KMS-11 (cell line): ENCODE measurements around the gene FEM1C.

Experiments
- H2AFZ ChIP-seq: fragments of 200-600 bp; sonication (generic); 2 replicates; pipeline ENCODE4 v1.6.1; 2016; ENCODE audit warnings: antibody characterized with exemption, mixed run types, low read depth
- H3K27ac ChIP-seq: fragments of 200-600 bp; sonication (generic); 2 replicates; pipeline ENCODE4 v1.6.1; 2016; ENCODE audit warnings: mild to moderate bottlenecking, mixed run types
- H3K27me3 ChIP-seq: fragments of 200-600 bp; sonication (generic); 2 replicates; pipeline ENCODE4 v1.6.1; 2017; ENCODE audit warnings: mild to moderate bottlenecking, low read depth, mixed run types, moderate library complexity; ENCODE audit not compliant: insufficient read depth
- H3K36me3 ChIP-seq: fragments of 200-600 bp; sonication (generic); 2 replicates; pipeline ENCODE4 v1.6.1; 2017; ENCODE audit warnings: mild to moderate bottlenecking, mixed run types; ENCODE audit not compliant: insufficient read depth
- H3K4me1 ChIP-seq: fragments of 200-600 bp; sonication (generic); 2 replicates; pipeline ENCODE4 v1.6.1; 2016; ENCODE audit warnings: mild to moderate bottlenecking, low read depth, mixed run types; ENCODE audit not compliant: poor library complexity, severe bottlenecking
- H3K4me2 ChIP-seq: fragments of 200-600 bp; sonication (generic); 2 replicates; pipeline ENCODE4 v1.7.0; 2016; ENCODE audit warnings: mild to moderate bottlenecking, mixed run types
- H3K4me3 ChIP-seq: fragments of 200-600 bp; sonication (generic); IDR thresholded peaks from 2 replicates; pipeline ENCODE4 v1.6.1; 2017; ENCODE audit warnings: low read depth, low read length, mixed read lengths; ENCODE audit not compliant: insufficient read depth
- H3K79me2 ChIP-seq: fragments of 200-600 bp; sonication (generic); 2 replicates; pipeline ENCODE4 v1.6.1; 2016; ENCODE audit warnings: low read depth, mixed run types; ENCODE audit not compliant: insufficient read depth
- H3K9ac ChIP-seq: fragments of 200-600 bp; sonication (generic); 2 replicates; pipeline ENCODE4 v1.6.1; 2016; ENCODE audit warnings: mild to moderate bottlenecking, mixed run types
- H4K20me1 ChIP-seq: fragments of 200-600 bp; sonication (generic); 2 replicates; pipeline ENCODE4 v1.6.1; 2016; ENCODE audit warnings: mild to moderate bottlenecking, mixed run types; ENCODE audit not compliant: insufficient read depth
- CTCF ChIP-seq: fragments of 200-600 bp; sonication (generic); conservative IDR thresholded peaks from 2 replicates; pipeline ENCODE4 v1.6.1; 2017; ENCODE audit warnings: low read depth, mild to moderate bottlenecking, antibody characterized with exemption, low read length, moderate library complexity, mixed read lengths

FEM1C gene

GRCh38 chr5:115553082-115553481, 8.5 kb upstream of the FEM1C start:
- Histone ChIP-seq H3K27ac (no peak overlapping the region), H4K20me1 (no peaks in the 10 kb centered on the region), H3K4me2 (no peak overlapping the region), H3K27me3 (no peaks in the 10 kb centered on the region), H2AFZ (no peak overlapping the region), H3K79me2 (no peaks in the 10 kb centered on the region), H3K4me1 (no peaks in the 10 kb centered on the region), H3K4me3 (no peak overlapping the region), H3K9ac (no peak overlapping the region), H3K36me3 (no peaks in the 10 kb centered on the region)
- TF ChIP-seq CTCF = no peak

- Histone ChIP-seq H4K20me1 (no peaks in the 10 kb centered on the region), H3K27ac (no peak overlapping the region), H2AFZ (no peak overlapping the region), H3K36me3 (no peaks in the 10 kb centered on the region), H3K27me3 (no peaks in the 10 kb centered on the region), H3K9ac (no peak overlapping the region), H3K79me2 (no peaks in the 10 kb centered on the region), H3K4me1 (no peaks in the 10 kb centered on the region), H3K4me3 (no peak overlapping the region), H3K4me2 (no peak overlapping the region)
- TF ChIP-seq CTCF = no peak
Observed at GRCh38 chr5:115551415-115551814, 6.8 kb upstream of the FEM1C start.

GRCh38 chr5:115549154-115549553, 4.6 kb upstream of the FEM1C start:
- no peak overlapping the region for H3K4me2 ChIP-seq

GRCh38 chr5:115548683-115549082, 4.1 kb upstream of the FEM1C start:
- Histone ChIP-seq H3K27ac (no peak overlapping the region), H3K27me3 (no peaks in the 10 kb centered on the region), H3K4me1 (no peaks in the 10 kb centered on the region), H4K20me1 (no peaks in the 10 kb centered on the region), H3K79me2 (peaks cover 5% of the 10 kb centered on the region), H3K36me3 (no peaks in the 10 kb centered on the region), H2AFZ (no peak overlapping the region), H3K4me2 (no peak overlapping the region), H3K4me3 (no peak overlapping the region), H3K9ac (no peak overlapping the region)
- no peak for TF ChIP-seq CTCF

More at GRCh38 chr5:115549154-115549553, 4.6 kb upstream of the FEM1C start:
- Histone ChIP-seq H3K27me3 (no peaks in the 10 kb centered on the region), H3K4me3 (no peak overlapping the region), H3K4me1 (no peaks in the 10 kb centered on the region), H2AFZ (no peak overlapping the region), H3K36me3 (no peaks in the 10 kb centered on the region), H3K9ac (no peak overlapping the region), H3K79me2 (no peaks in the 10 kb centered on the region; the same call in 1 of the 2 replicates), H3K27ac (no peak overlapping the region), H4K20me1 (no peaks in the 10 kb centered on the region)
- TF ChIP-seq CTCF = no peak
